ENCODE data around the gene NEAT1. TPM values are rescaled to one million over a fixed set of nuclear protein-coding genes. Genes with fewer than 3 reads are reported as not detected.

The NEAT1 gene
- total and polyA plus RNA-seq, 2 of the 8 experiments (the other 6 are each of a cell fraction or from before 2014, with no cell fraction given): 2.4 to 10.7 TPM

- no peak for TF ChIP-seq BCL11A (IDR thresholded peaks at IDR 0.05; ENCODE audit: low read depth in 2 of 2, low read length in 2 of 2)
- TF ChIP-seq SRF (IDR thresholded peaks at IDR 0.05; ENCODE audit: low read depth, low read length): no peak
- no peak for TF ChIP-seq EZH2 (IDR thresholded peaks at IDR 0.05; ENCODE audit: low read depth, low read length, severe bottlenecking)
- TF ChIP-seq SIRT6 (IDR thresholded peaks at IDR 0.05; ENCODE audit: low read length): no peak
- TF ChIP-seq TCF12 (IDR thresholded peaks at IDR 0.05; ENCODE audit: low read depth, low read length): no peak
- TF ChIP-seq JUND (IDR thresholded peaks at IDR 0.05; ENCODE audit: low read length): no peak
- TF ChIP-seq RFX5 (IDR thresholded peaks at IDR 0.05; ENCODE audit: borderline replicate concordance, low read depth, low read length): no peak
Observed at GRCh38 chr11:65377777-65378176, 44.8 kb upstream of the NEAT1 start (continued).

Measured in H1 (cell line).